Neural progenitor cell (in vitro differentiated cells): ENCODE data around the gene GABBR2.

Source experiments
- EZH2 ChIP-seq: fragments of 200-600 bp; sonication (generic); IDR thresholded peaks from 2 replicates; pipeline ENCODE4 v1.6.1; 2017; ENCODE audit warnings: antibody characterized with exemption, mild to moderate bottlenecking, moderate library complexity
- EZH2phosphoT487 ChIP-seq: fragments of 200-600 bp; sonication (generic); IDR thresholded peaks from 2 replicates; pipeline ENCODE4 v1.6.1; 2017; ENCODE audit warnings: antibody characterized with exemption
- TF ChIP-seq, protein P1 (sequence below): fragments of 200-600 bp; sonication (generic); IDR thresholded peaks from 2 replicates; pipeline ENCODE4 v1.5.1; 2017; ENCODE audit warnings: antibody characterized with exemption, mild to moderate bottlenecking

GRCh38 chr9:98289614-98290201 lies 419.0 kb downstream of the GABBR2 start:
- TF ChIP-seq, protein P1, sequence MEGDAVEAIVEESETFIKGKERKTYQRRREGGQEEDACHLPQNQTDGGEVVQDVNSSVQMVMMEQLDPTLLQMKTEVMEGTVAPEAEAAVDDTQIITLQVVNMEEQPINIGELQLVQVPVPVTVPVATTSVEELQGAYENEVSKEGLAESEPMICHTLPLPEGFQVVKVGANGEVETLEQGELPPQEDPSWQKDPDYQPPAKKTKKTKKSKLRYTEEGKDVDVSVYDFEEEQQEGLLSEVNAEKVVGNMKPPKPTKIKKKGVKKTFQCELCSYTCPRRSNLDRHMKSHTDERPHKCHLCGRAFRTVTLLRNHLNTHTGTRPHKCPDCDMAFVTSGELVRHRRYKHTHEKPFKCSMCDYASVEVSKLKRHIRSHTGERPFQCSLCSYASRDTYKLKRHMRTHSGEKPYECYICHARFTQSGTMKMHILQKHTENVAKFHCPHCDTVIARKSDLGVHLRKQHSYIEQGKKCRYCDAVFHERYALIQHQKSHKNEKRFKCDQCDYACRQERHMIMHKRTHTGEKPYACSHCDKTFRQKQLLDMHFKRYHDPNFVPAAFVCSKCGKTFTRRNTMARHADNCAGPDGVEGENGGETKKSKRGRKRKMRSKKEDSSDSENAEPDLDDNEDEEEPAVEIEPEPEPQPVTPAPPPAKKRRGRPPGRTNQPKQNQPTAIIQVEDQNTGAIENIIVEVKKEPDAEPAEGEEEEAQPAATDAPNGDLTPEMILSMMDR, result no peak
- TF ChIP-seq EZH2 (no peak), EZH2phosphoT487 (no peak)
